CD4-positive, alpha-beta memory T cell (primary cell): ENCODE results near the gene ORM2. TPM values are rescaled to one million over a fixed set of nuclear protein-coding genes. Genes with fewer than 3 reads are reported as not detected.
A peak's percentile ranks its signal among the peaks of the same experiment; 100 is the strongest.

Experiments
- CTCF ChIA-PET: fragments of 350-600 bp; sonication (Branson Sonifier 250); formaldehyde crosslinking; loops from one replicate; lab custom pipeline; 2021; ENCODE audit warnings: inconsistent platforms; ENCODE audit not compliant: partially characterized antibody; lab: Charles Lee
- POLR2A ChIA-PET: fragments of 350-600 bp; sonication (Branson Sonifier 250); formaldehyde crosslinking; loops from one replicate; lab custom pipeline; 2021; ENCODE audit not compliant: partially characterized antibody; lab: Charles Lee
- DNase-seq, 5 donors: peaks; one replicate each; pipeline versions ENCODE4 v3.0.0 to v3.0.0-alpha.2; 2020 to 2022; ENCODE audit warnings: mixed read lengths in 1 of 5
- H3K27ac ChIP-seq: one replicate; pipeline ENCODE4 v1.7.0; 2013; ENCODE audit warnings: low read depth, low read length
- H3K27me3 ChIP-seq: 2 replicates; pipeline ENCODE4 v1.7.0; 2013; ENCODE audit warnings: mild to moderate bottlenecking, low read length, moderate library complexity; ENCODE audit not compliant: insufficient read depth
- H3K36me3 ChIP-seq: 2 replicates; pipeline ENCODE4 v1.7.0; 2013; ENCODE audit warnings: mild to moderate bottlenecking, low read length, moderate library complexity; ENCODE audit not compliant: insufficient read depth
- H3K4me1 ChIP-seq: 2 replicates; pipeline ENCODE4 v1.7.0; 2013; ENCODE audit warnings: mild to moderate bottlenecking, low read length, moderate library complexity; ENCODE audit not compliant: insufficient read depth
- H3K4me3 ChIP-seq, 2 donors: one replicate each; pipeline ENCODE4 v1.7.0; 2013; ENCODE audit warnings: low read length in 2 of 2, mild to moderate bottlenecking in 1 of 2
- H3K9me3 ChIP-seq, 2 donors: one replicate each; pipeline ENCODE4 v1.7.0; 2013; ENCODE audit warnings: low read length in 2 of 2, control low read depth in 1 of 2; ENCODE audit not compliant: control insufficient read depth in 1 of 2
- H3K27ac Mint-ChIP-seq, 7 donors: one replicate each; pipeline ENCODE4 v1.8.0; 2020 to 2021; ENCODE audit warnings: mixed read lengths in 7 of 7, mild to moderate bottlenecking in 6 of 7, inconsistent platforms in 3 of 7, moderate library complexity in 3 of 7
- H3K27me3 Mint-ChIP-seq, 2 donors: one replicate each; pipeline ENCODE4 v1.8.0; 2020 to 2021; ENCODE audit warnings: mixed read lengths in 2 of 2
- H3K36me3 Mint-ChIP-seq, 2 donors: one replicate each; pipeline ENCODE4 v1.8.0; 2020 to 2021; ENCODE audit warnings: mixed read lengths in 2 of 2, inconsistent platforms in 1 of 2, mild to moderate bottlenecking in 1 of 2
- H3K4me1 Mint-ChIP-seq, 4 donors: one replicate each; pipeline ENCODE4 v1.8.0; 2020 to 2021; ENCODE audit warnings: mixed read lengths in 4 of 4, mild to moderate bottlenecking in 1 of 4
- H3K4me3 Mint-ChIP-seq, 8 donors: one replicate each; pipeline ENCODE4 v1.8.0; 2020 to 2021; ENCODE audit warnings: mixed read lengths in 8 of 8, mild to moderate bottlenecking in 7 of 8, moderate library complexity in 6 of 8, inconsistent platforms in 3 of 8
- H3K9me3 Mint-ChIP-seq, 8 donors: one replicate each; pipeline ENCODE4 v1.8.0; 2020 to 2021; ENCODE audit warnings: mixed read lengths in 8 of 8, mild to moderate bottlenecking in 5 of 8, inconsistent platforms in 3 of 8, moderate library complexity in 1 of 8
- intact Hi-C: fragments of 100-400 bp; cut with micrococcal nuclease; formaldehyde crosslinking; loops from one replicate; pipeline ENCODE4 v1.15.1; 2023
- polyA plus RNA-seq, 2 donors: library from polyadenylated mRNA; unstranded; fragments of 300-500 nt; fragmentation: Illumina TruSeq; gene quantifications; one replicate each; pipeline ENCODE4 v1.2.3, GENCODE V29; 2021
- total RNA-seq, 2 experiments: library from RNA; stranded (reverse); gene quantifications; one replicate each; pipeline ENCODE4 v1.2.3, GENCODE V29; 2021

The ORM2 gene
- total and polyA plus RNA-seq, 4 experiments from 2014 or later: not detected

- POLR2A ChIA-PET: interaction anchor here (1.0 to 37.6 kb wide), 8 partner anchors 8 to 38 kb away, joined by 3 to 1614 read pairs (median 13); partner anchors contain the start of gene AKNA
- Mint-ChIP-seq H3K4me1 (peaks cover 65 to 99% (median 89%) of the 10 kb centered on the region in 4 donors), H3K27me3 (no peaks in the 10 kb centered on the region), H3K4me3 (peak overlapping the region in 7 of 8 donors; percentile 51 to 96 (median 89)), H3K36me3 (peaks cover 61 to 78% of the 10 kb centered on the region in 2 donors), H3K27ac (peak overlapping the region; percentile 78 to 99 (median 96)), H3K9me3 (peaks cover 0 to 4% (median 0%) of the 10 kb centered on the region in 8 donors)
- no peak overlapping the region for H3K4me3 ChIP-seq
- no peaks in the 10 kb centered on the region for H3K9me3 ChIP-seq
- intact Hi-C loops: no loop called here
- CTCF ChIA-PET: interaction anchor here (1.2 to 4.9 kb wide), 6 partner anchors 9 to 35 kb away, joined by 4 to 85 read pairs (median 8); partner anchors contain the start of gene AKNA
- no peaks in the 10 kb centered on the region for H3K27me3 ChIP-seq
- H3K27ac ChIP-seq: peak overlapping the region; percentile 79
- peaks cover 98% of the 10 kb centered on the region for H3K4me1 ChIP-seq
- H3K36me3 ChIP-seq: peaks cover 43% of the 10 kb centered on the region
- no peak for DNase-seq
Observed at GRCh38 chr9:114370968-114371320, 41.3 kb downstream of the ORM2 start.

GRCh38 chr9:114371343-114371944 is 41.8 kb downstream of the ORM2 start:
- no peak for DNase-seq
- Histone ChIP-seq H3K27me3 (no peaks in the 10 kb centered on the region), H3K27ac (peak overlapping the region; percentile 79), H3K4me3 (peak overlapping the region in 1 of 2 donors; percentile 57), H3K4me1 (peaks cover 96% of the 10 kb centered on the region), H3K9me3 (no peaks in the 10 kb centered on the region), H3K36me3 (peaks cover 46% of the 10 kb centered on the region)
- intact Hi-C loops: no loop called here
- ChIA-PET POLR2A (interaction anchor here (0.7 to 37.6 kb wide), 10 partner anchors 9 to 135 kb away, joined by 3 to 1614 read pairs (median 8); partner anchors contain the start of gene AKNA), CTCF (interaction anchor here (1.1 to 4.9 kb wide), 7 partner anchors 8 to 34 kb away, joined by 4 to 85 read pairs (median 6); partner anchors contain the start of gene AKNA)
- peak overlapping the region; percentile 84 to 96 (median 88) for H3K4me3 Mint-ChIP-seq
- H3K27ac Mint-ChIP-seq: peak overlapping the region; percentile 78 to 99 (median 96)
- H3K27me3 Mint-ChIP-seq: no peaks in the 10 kb centered on the region
- peaks cover 63 to 76% of the 10 kb centered on the region in 2 donors for H3K36me3 Mint-ChIP-seq
- H3K9me3 Mint-ChIP-seq: peaks cover 0 to 3% (median 0%) of the 10 kb centered on the region in 8 donors
- H3K4me1 Mint-ChIP-seq: peaks cover 63 to 97% (median 87%) of the 10 kb centered on the region in 4 donors

GRCh38 chr9:114371973-114372917 is 42.6 kb downstream of the ORM2 start:
- peak; percentile 57 to 77 (median 64) for DNase-seq
- Histone ChIP-seq H3K4me3 (peak overlapping the region; percentile 57 to 59), H3K36me3 (peaks cover 51% of the 10 kb centered on the region), H3K9me3 (no peaks in the 10 kb centered on the region), H3K4me1 (peaks cover 96% of the 10 kb centered on the region), H3K27me3 (no peaks in the 10 kb centered on the region), H3K27ac (peak overlapping the region; percentile 79)
- ChIA-PET POLR2A (interaction anchor here (0.6 to 37.6 kb wide), 14 partner anchors 9 to 535 kb away, joined by 3 to 1614 read pairs (median 6); partner anchors contain the start of gene AKNA), CTCF (interaction anchor here (0.7 to 4.9 kb wide), 12 partner anchors 9 to 282 kb away, joined by 3 to 85 read pairs (median 6); partner anchors contain the start of gene AKNA)
- Mint-ChIP-seq H3K4me3 (peak overlapping the region; percentile 84 to 96 (median 88)), H3K4me1 (peaks cover 58 to 97% (median 85%) of the 10 kb centered on the region in 4 donors), H3K9me3 (peaks cover 0 to 2% (median 0%) of the 10 kb centered on the region in 8 donors), H3K27me3 (no peaks in the 10 kb centered on the region), H3K36me3 (peaks cover 63 to 76% of the 10 kb centered on the region in 2 donors), H3K27ac (peak overlapping the region; percentile 78 to 99 (median 96))
- intact Hi-C loops: no loop called here

GRCh38 chr9:114372921-114373448 is 43.3 kb downstream of the ORM2 start:
- H3K27me3 Mint-ChIP-seq: no peaks in the 10 kb centered on the region
- DNase-seq: peak; percentile 88 to 96 (median 91)
- intact Hi-C loops: loop anchor here (1.0 kb wide), 4 partner anchors 10 to 132 kb away; partner anchors contain the start of gene WHRN

GRCh38 chr9:114373960-114374730 is 44.5 kb downstream of the ORM2 start:
- DNase-seq: no peak
- Mint-ChIP-seq H3K4me1 (peaks cover 66 to 97% (median 85%) of the 10 kb centered on the region in 4 donors), H3K27ac (peak overlapping the region; percentile 78 to 99 (median 96)), H3K4me3 (peak overlapping the region in 7 of 8 donors; percentile 51 to 81 (median 73)), H3K9me3 (peaks cover 0 to 2% (median 0%) of the 10 kb centered on the region in 8 donors), H3K27me3 (no peaks in the 10 kb centered on the region), H3K36me3 (peaks cover 70 to 81% of the 10 kb centered on the region in 2 donors)
- ChIA-PET CTCF (interaction anchor here (0.6 to 4.9 kb wide), 12 partner anchors 11 to 280 kb away, joined by 3 to 85 read pairs (median 5); partner anchors contain the start of gene AKNA), POLR2A (interaction anchor here (0.7 to 37.6 kb wide), 8 partner anchors 11 to 238 kb away, joined by 3 to 1614 read pairs (median 13); partner anchors contain the start of gene AKNA)
- Histone ChIP-seq H3K36me3 (peaks cover 54% of the 10 kb centered on the region), H3K4me1 (peaks cover 97% of the 10 kb centered on the region), H3K27me3 (no peaks in the 10 kb centered on the region), H3K4me3 (no peak overlapping the region), H3K9me3 (no peaks in the 10 kb centered on the region), H3K27ac (peak overlapping the region; percentile 79)
- intact Hi-C loops: loop anchor here (1.0 kb wide), 4 partner anchors 11 to 131 kb away; partner anchors contain the start of gene WHRN

More at GRCh38 chr9:114372921-114373448, 43.3 kb downstream of the ORM2 start:
- Histone ChIP-seq H3K4me1 (peaks cover 96% of the 10 kb centered on the region), H3K4me3 (peak overlapping the region in 1 of 2 donors; percentile 57), H3K27me3 (no peaks in the 10 kb centered on the region), H3K36me3 (peaks cover 51% of the 10 kb centered on the region), H3K9me3 (no peaks in the 10 kb centered on the region), H3K27ac (peak overlapping the region; percentile 79)
- Mint-ChIP-seq H3K9me3 (peaks cover 0 to 2% (median 0%) of the 10 kb centered on the region in 8 donors), H3K4me1 (peaks cover 58 to 97% (median 85%) of the 10 kb centered on the region in 4 donors), H3K4me3 (peak overlapping the region; percentile 84 to 96 (median 88)), H3K36me3 (peaks cover 66 to 78% of the 10 kb centered on the region in 2 donors), H3K27ac (peak overlapping the region; percentile 78 to 99 (median 96))
- CTCF ChIA-PET: interaction anchor here (0.6 to 4.9 kb wide), 12 partner anchors 10 to 281 kb away, joined by 3 to 85 read pairs (median 5); partner anchors contain the start of gene AKNA
- POLR2A ChIA-PET: interaction anchor here (0.9 to 37.6 kb wide), 10 partner anchors 10 to 534 kb away, joined by 3 to 1614 read pairs (median 8); partner anchors contain the start of gene AKNA
